22Rv1 (cell line): Measurements from ENCODE around the gene WDR4.

Experiments
- ZFX ChIP-seq: fragments of 450-650 bp; IDR thresholded peaks from 2 replicates; pipeline ENCODE4 v1.6.1; 2017; ENCODE audit warnings: antibody characterized with exemption, borderline replicate concordance
- TF ChIP-seq, protein P1 (sequence below): fragments of 450-650 bp; IDR thresholded peaks from 2 replicates; pipeline ENCODE4 v1.5.1; 2017; ENCODE audit warnings: mild to moderate bottlenecking

DNA sequence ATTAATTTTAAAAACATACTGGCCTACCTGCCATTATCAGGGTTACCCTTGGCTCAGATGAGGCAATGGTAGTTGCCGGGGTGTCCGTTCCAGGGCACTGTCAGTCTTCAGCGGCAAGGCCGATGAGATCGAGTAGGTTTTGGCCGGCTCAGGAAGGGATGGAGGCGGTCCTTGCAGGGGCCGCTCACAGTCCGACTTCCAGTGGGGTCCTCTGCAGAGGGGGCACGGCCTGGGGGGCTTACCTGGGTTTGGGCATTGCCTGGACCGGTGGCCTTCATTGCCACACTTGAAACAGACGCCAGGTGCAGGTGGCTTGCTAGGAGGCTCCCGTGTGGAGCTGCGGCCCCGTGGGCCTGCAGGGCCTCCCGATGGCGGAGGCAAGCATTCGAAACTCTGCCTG, 43.6 kb upstream of the WDR4 start:
- TF ChIP-seq, protein P1, sequence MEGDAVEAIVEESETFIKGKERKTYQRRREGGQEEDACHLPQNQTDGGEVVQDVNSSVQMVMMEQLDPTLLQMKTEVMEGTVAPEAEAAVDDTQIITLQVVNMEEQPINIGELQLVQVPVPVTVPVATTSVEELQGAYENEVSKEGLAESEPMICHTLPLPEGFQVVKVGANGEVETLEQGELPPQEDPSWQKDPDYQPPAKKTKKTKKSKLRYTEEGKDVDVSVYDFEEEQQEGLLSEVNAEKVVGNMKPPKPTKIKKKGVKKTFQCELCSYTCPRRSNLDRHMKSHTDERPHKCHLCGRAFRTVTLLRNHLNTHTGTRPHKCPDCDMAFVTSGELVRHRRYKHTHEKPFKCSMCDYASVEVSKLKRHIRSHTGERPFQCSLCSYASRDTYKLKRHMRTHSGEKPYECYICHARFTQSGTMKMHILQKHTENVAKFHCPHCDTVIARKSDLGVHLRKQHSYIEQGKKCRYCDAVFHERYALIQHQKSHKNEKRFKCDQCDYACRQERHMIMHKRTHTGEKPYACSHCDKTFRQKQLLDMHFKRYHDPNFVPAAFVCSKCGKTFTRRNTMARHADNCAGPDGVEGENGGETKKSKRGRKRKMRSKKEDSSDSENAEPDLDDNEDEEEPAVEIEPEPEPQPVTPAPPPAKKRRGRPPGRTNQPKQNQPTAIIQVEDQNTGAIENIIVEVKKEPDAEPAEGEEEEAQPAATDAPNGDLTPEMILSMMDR = no peak
- TF ChIP-seq ZFX = no peak
